Activated naive CD8-positive, alpha-beta T cell treated with anti-CD3 and anti-CD28 coated beads, Interleukin-2, amount 50 U/mL, for 24 hours (primary cell): ENCODE results near the gene S100A2.
A peak's percentile ranks its signal among the peaks of the same experiment; 100 is the strongest.

Experiments used
- ATAC-seq: fragments of 150-1000 bp; cut with Tn5 transposase; one replicate; pipeline ENCODE4 v1.10.0; 2021
- DNase-seq: peaks from one replicate; pipeline ENCODE4 v3.0.0; 2021
- H3K27ac Mint-ChIP-seq: one replicate; pipeline ENCODE4 v1.8.0; 2021; ENCODE audit warnings: mild to moderate bottlenecking, mixed read lengths
- H3K27me3 Mint-ChIP-seq: one replicate; pipeline ENCODE4 v1.8.0; 2021; ENCODE audit warnings: mixed read lengths
- H3K36me3 Mint-ChIP-seq: one replicate; pipeline ENCODE4 v1.8.0; 2021; ENCODE audit warnings: low read depth, mixed read lengths
- H3K4me1 Mint-ChIP-seq: one replicate; pipeline ENCODE4 v1.8.0; 2021; ENCODE audit warnings: mixed read lengths
- H3K4me3 Mint-ChIP-seq: one replicate; pipeline ENCODE4 v1.8.0; 2021; ENCODE audit warnings: mild to moderate bottlenecking, moderate library complexity, mixed read lengths
- H3K9me3 Mint-ChIP-seq: one replicate; pipeline ENCODE4 v1.8.0; 2021; ENCODE audit warnings: mixed read lengths

S100A2 gene

GRCh38 chr1:153548722-153549688 lies 16.6 kb downstream of the S100A2 start, which contains the start of gene S100A3:
S100A3 (minus strand) TSS chr1:153549258; CDS start chr1:153548485, 773 bp downstream.
- Mint-ChIP-seq H3K27ac (no peak within 1 kb of the TSS), H3K9me3 (no peaks in the 10 kb centered on the region), H3K36me3 (peaks cover 7% of the 10 kb centered on the region), H3K4me3 (no peak within 1 kb of the TSS), H3K27me3 (no peaks in the 10 kb centered on the region), H3K4me1 (peaks cover 33% of the 10 kb centered on the region)
- no peak for ATAC-seq
- DNase-seq = no peak

- Mint-ChIP-seq H3K4me3 (no peak overlapping the region), H3K4me1 (peaks cover 45% of the 10 kb centered on the region), H3K27me3 (no peaks in the 10 kb centered on the region), H3K27ac (no peak overlapping the region), H3K9me3 (no peaks in the 10 kb centered on the region), H3K36me3 (peaks cover 12% of the 10 kb centered on the region)
- DNase-seq = no peak
- ATAC-seq = no peak
Observed at GRCh38 chr1:153547560-153548551, 17.8 kb downstream of the S100A2 start.

- peaks cover 53% of the 10 kb centered on the region for H3K4me1 Mint-ChIP-seq
- no peak overlapping the region for H3K27ac Mint-ChIP-seq
- no peaks in the 10 kb centered on the region for H3K27me3 Mint-ChIP-seq
- no peak for ATAC-seq
- H3K4me3 Mint-ChIP-seq = no peak overlapping the region
- DNase-seq = no peak
- H3K36me3 Mint-ChIP-seq = peaks cover 12% of the 10 kb centered on the region
- no peaks in the 10 kb centered on the region for H3K9me3 Mint-ChIP-seq
Observed at GRCh38 chr1:153546796-153547559, 18.7 kb downstream of the S100A2 start.

- no peaks in the 10 kb centered on the region for H3K9me3 Mint-ChIP-seq
- ATAC-seq = no peak
- H3K4me1 Mint-ChIP-seq = peaks cover 59% of the 10 kb centered on the region
Observed at GRCh38 chr1:153546371-153546770, 19.3 kb downstream of the S100A2 start.

GRCh38 chr1:153545067-153546055 lies 20.3 kb downstream of the S100A2 start, which contains the start of gene S100A4:
S100A4 (minus strand) TSS chr1:153545806; CDS start chr1:153544794, 1,012 bp downstream.
- ATAC-seq (peak; percentile 82), DNase-seq (peak; percentile 94)
- Mint-ChIP-seq H3K27me3 (no peaks in the 10 kb centered on the region), H3K4me3 (peak within 1 kb of the TSS; percentile 86), H3K27ac (peak within 1 kb of the TSS; percentile 95), H3K9me3 (no peaks in the 10 kb centered on the region), H3K4me1 (peaks cover 70% of the 10 kb centered on the region), H3K36me3 (peaks cover 12% of the 10 kb centered on the region)

More at GRCh38 chr1:153546371-153546770, 19.3 kb downstream of the S100A2 start:
- DNase-seq = no peak
- Mint-ChIP-seq H3K36me3 (peaks cover 12% of the 10 kb centered on the region), H3K4me3 (no peak overlapping the region), H3K27me3 (no peaks in the 10 kb centered on the region), H3K27ac (peak overlapping the region; percentile 95)

- ATAC-seq = no peak
- no peak for DNase-seq
Observed at GRCh38 chr1:153544453-153545066, 21.1 kb downstream of the S100A2 start.

GRCh38 chr1:153543736-153544135 lies 21.9 kb downstream of the S100A2 start:
- peak overlapping the region; percentile 86 for H3K4me3 Mint-ChIP-seq
- H3K4me1 Mint-ChIP-seq = peaks cover 80% of the 10 kb centered on the region
- peak overlapping the region; percentile 95 for H3K27ac Mint-ChIP-seq
- H3K9me3 Mint-ChIP-seq = no peaks in the 10 kb centered on the region
- ATAC-seq (no peak), DNase-seq (no peak)
- peaks cover 12% of the 10 kb centered on the region for H3K36me3 Mint-ChIP-seq
- no peaks in the 10 kb centered on the region for H3K27me3 Mint-ChIP-seq

More at GRCh38 chr1:153544453-153545066, 21.1 kb downstream of the S100A2 start:
- Mint-ChIP-seq H3K27ac (peak overlapping the region; percentile 95), H3K9me3 (no peaks in the 10 kb centered on the region), H3K4me3 (peak overlapping the region; percentile 86), H3K27me3 (no peaks in the 10 kb centered on the region), H3K36me3 (peaks cover 12% of the 10 kb centered on the region), H3K4me1 (peaks cover 78% of the 10 kb centered on the region)

GRCh38 chr1:153542956-153543711 lies 22.5 kb downstream of the S100A2 start:
- no peaks in the 10 kb centered on the region for H3K27me3 Mint-ChIP-seq

GRCh38 chr1:153541641-153542590 lies 23.7 kb downstream of the S100A2 start:
- peaks cover 12% of the 10 kb centered on the region for H3K36me3 Mint-ChIP-seq
- no peaks in the 10 kb centered on the region for H3K27me3 Mint-ChIP-seq
- H3K4me1 Mint-ChIP-seq = peaks cover 80% of the 10 kb centered on the region
- ATAC-seq = no peak
- H3K9me3 Mint-ChIP-seq = no peaks in the 10 kb centered on the region
- H3K4me3 Mint-ChIP-seq = peak overlapping the region; percentile 17
- H3K27ac Mint-ChIP-seq = peak overlapping the region; percentile 83
- DNase-seq = no peak

More at GRCh38 chr1:153542956-153543711, 22.5 kb downstream of the S100A2 start:
- peak overlapping the region; percentile 86 for H3K4me3 Mint-ChIP-seq
- DNase-seq = no peak
- H3K9me3 Mint-ChIP-seq = no peaks in the 10 kb centered on the region
- ATAC-seq = no peak
- H3K27ac Mint-ChIP-seq = peak overlapping the region; percentile 95
- peaks cover 12% of the 10 kb centered on the region for H3K36me3 Mint-ChIP-seq
- peaks cover 76% of the 10 kb centered on the region for H3K4me1 Mint-ChIP-seq

- Mint-ChIP-seq H3K27me3 (no peaks in the 10 kb centered on the region), H3K4me1 (peaks cover 79% of the 10 kb centered on the region), H3K36me3 (peaks cover 12% of the 10 kb centered on the region), H3K27ac (peak within 1 kb of the TSS; percentile 83), H3K9me3 (no peaks in the 10 kb centered on the region), H3K4me3 (peak within 1 kb of the TSS; percentile 35)
- DNase-seq = peak; percentile 50
- ATAC-seq = no peak
Observed at GRCh38 chr1:153540394-153541361, 25.0 kb downstream of the S100A2 start, which contains the start of gene S100A5. S100A5 (minus strand) TSS chr1:153540934; CDS start chr1:153540191, 743 bp downstream.
